ENCODE results near the gene QRFP.

DNA sequence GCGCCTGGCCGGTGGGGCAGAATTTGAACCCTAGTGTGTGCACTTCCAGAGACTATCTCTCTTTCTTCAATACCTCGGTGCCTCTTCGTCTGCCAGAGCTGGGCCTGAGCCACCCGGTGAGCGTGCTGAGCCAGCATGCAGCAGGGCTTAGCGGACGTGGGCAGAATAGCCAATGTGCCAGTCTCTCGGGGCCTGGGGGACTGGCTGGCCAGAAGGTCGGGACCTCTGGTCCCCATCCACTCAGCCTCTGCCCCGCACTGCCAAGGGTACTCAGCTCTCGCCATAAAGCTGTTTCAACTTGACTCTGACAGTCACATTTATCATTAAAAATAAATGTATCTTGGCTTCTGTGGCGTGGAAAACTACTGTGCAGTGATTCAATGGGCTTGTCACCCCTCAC lies 46.6 kb upstream of the QRFP start:
- TF ChIP-seq, protein P1, sequence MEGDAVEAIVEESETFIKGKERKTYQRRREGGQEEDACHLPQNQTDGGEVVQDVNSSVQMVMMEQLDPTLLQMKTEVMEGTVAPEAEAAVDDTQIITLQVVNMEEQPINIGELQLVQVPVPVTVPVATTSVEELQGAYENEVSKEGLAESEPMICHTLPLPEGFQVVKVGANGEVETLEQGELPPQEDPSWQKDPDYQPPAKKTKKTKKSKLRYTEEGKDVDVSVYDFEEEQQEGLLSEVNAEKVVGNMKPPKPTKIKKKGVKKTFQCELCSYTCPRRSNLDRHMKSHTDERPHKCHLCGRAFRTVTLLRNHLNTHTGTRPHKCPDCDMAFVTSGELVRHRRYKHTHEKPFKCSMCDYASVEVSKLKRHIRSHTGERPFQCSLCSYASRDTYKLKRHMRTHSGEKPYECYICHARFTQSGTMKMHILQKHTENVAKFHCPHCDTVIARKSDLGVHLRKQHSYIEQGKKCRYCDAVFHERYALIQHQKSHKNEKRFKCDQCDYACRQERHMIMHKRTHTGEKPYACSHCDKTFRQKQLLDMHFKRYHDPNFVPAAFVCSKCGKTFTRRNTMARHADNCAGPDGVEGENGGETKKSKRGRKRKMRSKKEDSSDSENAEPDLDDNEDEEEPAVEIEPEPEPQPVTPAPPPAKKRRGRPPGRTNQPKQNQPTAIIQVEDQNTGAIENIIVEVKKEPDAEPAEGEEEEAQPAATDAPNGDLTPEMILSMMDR (IDR thresholded peaks at IDR 0.05): no peak
- TF ChIP-seq POLR2A (IDR thresholded peaks at IDR 0.05): no peak
